ENCODE data around the gene CBX2.

CBX2 gene

DNA sequence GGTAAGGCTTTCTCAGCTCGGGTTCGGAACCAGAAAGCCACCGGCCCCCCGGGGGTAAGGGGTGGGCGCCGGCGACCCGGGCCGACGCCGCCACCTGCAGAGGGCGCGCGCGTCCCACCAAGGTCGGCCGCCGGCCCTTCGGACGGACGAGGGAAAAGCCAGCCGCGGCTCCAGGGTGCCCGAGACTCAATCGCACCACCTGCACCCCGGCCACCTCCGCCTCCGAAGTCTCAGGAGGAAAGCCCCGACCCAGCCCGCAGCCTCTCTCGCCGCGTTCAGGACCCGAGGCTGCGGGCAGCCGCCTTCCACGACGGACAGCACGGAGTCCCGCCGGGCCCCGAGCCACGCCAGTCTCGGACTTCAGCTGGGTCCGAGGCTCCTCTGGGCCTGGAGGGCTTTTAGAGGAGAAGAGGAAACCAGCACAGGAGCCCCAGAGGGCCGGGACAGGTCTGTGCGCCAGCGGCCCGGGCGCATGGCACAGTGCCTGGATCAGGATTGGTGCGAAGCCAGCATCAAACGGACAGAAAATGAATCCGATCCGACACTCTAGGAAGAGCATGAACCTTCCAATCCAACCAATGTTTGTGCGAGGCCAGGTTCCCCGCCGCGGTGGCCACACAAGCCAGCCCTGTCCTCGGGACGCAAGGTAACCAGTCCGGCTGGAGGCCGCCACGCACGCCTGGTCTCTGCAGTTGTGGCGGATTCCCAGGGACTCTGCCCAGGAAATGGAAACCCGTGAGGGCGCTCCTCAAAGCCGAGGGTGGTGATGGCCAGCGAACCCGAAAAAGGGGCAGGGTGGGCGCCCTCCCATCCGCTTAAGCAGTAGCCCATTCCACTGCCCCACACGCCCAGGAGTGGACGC is 12.2 kb downstream of the CBX2 start:
- DNase-seq = peak; percentile 63

GRCh38 chr17:79790805-79791734 is 13.1 kb downstream of the CBX2 start:
- peak; percentile 25 for DNase-seq

- DNase-seq = no peak
Observed at GRCh38 chr17:79791735-79792161, 13.8 kb downstream of the CBX2 start.

GRCh38 chr17:79792341-79792871 is 14.5 kb downstream of the CBX2 start:
- no peak for DNase-seq

DNA sequence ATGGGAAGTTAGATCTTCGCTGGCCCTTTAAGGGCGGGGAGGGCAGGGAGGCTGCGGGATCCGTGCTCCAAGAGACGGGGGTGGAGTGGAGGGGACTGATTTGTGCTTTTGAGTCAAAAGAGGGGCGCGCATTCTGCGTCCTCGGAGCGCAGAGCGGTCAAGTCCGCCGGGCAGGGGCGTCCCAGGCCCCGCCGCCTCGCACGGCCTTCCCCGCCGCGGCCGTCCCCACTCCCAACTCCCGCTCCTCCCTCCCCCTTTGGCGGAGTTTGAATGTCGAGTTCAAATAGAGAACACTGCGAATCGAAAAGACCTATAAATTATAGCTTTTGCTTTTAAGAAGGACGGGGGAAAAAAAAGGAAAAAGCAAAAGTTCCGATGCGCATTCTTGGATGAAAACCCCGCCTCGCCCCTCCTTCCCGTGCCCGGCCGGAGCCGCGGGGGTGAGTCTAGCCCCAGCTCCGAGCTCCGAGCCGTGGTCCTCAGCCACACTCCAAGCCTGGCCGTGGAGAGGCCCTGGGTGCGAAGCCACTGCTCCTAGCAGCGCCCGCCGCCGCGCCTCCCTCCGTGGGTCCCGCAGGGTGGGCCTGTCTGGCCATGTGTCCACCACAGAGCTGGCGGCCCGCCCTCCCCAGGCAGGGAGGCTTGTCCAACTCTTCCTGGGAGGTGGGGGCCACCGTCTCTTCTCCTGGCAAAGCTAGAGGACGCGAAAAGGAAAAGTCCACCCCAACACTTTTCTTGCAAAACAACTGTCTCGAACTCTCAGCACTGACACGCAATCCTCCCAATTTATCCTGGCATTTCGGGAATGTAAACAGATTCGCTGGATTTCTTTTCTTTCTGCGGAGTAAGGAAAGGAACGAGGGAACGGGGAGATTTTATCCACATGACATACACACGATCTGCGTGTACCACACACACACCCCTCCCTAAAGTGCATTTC is 15.3 kb downstream of the CBX2 start:
- peak; percentile 31 for DNase-seq

GRCh38 chr17:79793924-79794304 is 16.0 kb downstream of the CBX2 start:
- DNase-seq = no peak

GRCh38 chr17:79794659-79795511 is 16.9 kb downstream of the CBX2 start:
- DNase-seq = no peak

DNA sequence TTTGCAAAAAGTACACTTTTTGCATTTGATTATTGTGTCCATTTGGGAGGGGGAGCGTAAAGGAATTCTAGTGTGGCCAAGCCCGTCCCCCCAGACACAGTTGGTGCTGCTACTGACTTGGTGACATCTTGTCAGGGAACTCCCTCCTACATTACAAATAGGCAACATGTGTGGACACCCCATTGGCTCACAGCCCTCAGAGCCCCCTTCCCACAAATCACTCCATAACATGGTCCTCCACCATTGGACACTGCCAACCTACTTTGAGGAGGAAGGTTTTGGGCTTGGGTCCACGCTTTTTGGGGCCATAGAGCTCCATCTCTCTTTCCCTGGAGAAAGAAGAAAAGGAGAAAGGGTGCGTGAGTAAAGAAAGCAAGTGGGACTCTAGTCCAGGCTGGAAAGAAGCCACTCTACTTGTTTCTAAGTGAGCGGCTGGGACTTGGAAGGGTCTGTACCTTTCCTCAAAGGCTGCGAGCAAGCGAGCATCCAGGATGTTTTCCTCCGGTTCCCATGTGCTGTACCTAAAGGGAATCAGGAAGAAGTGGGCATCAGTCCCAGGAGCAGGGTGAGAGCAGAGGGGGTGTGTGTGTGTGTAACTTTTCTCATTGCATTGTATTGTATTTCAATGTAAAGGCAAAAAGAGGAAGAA is 18.0 kb downstream of the CBX2 start:
- DNase-seq = no peak

DNA sequence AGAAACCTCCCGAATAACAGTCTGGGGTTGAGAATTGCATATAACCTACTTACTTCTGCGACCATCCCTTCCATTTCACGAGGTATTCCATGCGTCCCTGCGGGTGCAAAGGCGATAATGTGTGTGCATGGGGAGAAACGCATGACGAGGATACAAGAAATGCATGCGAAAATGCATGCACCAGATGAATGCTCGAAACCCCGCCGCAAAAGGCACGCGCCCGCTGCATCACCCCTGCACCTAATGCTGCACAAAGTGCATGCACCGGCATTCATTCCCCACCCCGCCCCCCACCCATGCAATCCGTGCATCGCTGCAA is 18.5 kb downstream of the CBX2 start:
- no peak for DNase-seq

DNA sequence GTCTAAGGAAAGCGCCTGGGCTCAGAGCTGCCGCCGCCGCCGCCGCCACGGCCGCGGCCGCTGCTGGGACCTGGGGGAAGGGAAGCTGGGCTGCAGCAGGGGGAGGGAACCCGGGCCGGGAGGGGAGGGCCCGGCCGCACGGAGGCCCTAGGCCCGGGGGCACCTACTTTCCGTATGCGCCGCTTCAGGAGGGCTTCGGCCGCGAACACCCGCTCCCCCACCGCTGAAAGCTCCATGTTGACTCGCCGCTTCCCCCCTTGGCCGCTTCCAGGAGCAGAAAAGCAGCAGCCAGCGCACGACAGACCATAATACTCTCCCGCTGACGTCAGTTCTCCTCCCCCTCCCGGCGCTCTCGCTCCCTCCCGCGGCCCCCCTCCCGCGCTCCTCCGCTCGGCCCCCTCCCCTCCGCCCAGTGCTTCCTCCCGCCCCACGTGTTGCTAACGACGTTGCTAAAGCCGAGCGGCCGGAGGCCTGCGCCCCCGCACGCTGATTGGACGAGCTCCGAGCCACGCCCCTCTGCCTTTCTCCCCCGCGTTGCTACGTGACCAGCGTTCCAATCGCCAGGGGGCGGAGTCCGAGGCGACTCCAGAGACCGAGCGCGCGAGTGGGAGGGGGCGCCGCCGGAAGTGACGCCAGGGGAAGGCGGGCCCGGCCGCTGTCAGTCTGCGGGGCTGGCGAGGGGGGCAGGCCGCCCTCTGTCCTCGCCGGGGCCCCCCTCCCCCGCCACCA is 19.0 kb downstream of the CBX2 start, which contains the start of gene CBX8:
TSS of gene CBX8 (minus strand) at position 315 of the 729 bp plus-strand sequence. CDS start at position 236, 79 bp downstream.
- peak; percentile 100 for DNase-seq

GRCh38 chr17:79797492-79798298 is 19.7 kb downstream of the CBX2 start:
- DNase-seq = peak; percentile 77

GRCh38 chr17:79798299-79799173 is 20.6 kb downstream of the CBX2 start:
- DNase-seq = peak; percentile 77

DNA sequence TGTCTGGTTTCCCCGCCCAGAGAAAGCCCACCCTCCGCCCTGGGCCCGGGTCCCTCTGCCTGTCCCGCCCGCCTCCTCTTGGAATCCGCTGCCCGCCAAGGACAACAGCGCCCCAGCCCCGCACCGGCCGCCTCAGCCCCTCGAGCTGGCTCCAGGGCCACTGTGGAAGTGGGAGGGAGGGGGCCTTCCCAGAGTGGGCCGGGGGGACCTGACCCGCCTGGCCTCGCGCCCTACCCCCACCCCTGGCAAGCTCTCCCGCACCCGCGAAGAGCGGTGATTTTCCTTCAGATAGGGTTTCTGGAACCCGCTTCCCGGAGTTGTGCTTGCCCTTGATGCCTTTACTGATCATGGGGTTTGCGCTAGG is 21.2 kb downstream of the CBX2 start:
- peak; percentile 32 for DNase-seq

DNA sequence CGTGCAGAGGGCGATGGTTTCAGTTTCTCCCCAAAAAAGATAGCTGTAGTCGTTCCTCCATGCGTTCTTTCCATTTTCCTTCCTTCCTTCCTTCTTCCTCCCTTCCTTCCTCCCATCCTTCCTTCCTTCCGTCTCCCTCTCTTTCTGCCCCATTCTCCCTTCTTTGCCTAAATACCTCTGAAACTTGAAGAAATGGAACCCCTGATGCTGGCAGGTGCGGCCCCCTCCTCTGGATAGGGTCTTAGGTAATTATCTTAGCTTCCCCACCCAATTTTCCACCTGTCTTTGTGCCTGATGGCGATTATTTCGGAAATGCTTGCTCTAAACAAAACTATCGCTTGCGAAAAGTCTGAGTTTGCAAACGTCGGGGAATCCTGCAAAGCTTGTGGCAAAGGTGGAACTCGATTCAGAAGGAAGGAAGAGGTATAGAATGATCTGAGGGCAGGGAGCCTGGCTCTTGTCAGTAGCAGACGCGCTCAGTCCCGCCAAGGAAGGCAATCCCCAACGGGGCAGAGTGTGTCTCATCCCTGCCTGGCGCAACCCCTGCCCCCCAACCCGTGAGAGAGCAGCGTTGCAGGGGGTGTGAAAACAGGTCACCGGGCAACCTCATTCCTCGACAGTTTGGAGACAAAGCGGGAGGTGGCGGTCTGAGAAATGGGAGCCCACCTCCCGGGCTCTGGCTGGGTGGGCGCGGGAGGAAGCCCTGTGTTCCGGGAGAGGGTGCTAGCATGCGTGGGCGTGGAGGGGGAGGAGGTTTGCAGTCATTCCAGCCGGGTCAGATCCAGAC is 21.8 kb downstream of the CBX2 start:
- DNase-seq = peak; percentile 42

DNA sequence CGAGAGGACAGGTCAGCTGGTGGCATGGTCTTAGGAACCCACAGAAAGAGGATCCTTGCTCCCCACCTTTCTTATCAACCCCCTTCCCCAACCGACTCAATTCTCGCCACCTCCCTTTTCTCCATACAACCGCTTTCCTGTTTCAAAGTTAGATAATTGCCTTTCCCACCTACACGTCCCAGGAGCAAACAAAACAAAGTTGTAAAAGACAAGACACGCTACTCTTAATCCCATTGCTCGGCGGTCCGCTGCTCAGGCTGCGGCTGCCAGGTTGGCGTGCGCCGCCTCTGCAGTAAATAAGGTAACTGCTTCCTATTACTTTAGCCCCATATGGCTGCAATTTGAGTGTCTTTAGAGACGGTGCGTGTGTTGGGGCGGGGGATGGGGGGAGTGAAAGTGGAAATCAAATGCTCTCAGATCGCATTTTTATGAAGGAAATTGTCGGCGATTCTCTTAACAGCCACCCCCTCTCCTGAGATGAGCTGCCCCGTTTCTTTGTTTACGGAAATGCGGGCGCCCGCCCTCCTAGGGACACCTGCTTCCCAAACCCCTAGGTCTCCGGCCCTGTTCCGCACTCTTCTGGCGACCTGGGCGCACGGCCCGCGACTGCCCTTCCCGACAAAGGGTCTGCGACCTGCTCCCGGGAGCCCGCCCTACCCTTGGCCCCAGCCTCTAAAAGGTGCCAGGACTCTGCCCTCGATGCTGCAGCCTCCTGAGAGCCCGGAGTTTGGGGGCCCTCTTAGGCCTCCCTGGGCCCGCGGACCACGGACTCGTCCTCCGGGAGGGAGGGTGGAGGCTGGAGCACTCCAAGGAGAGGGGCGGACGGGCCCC is 22.6 kb downstream of the CBX2 start:
- peak; percentile 86 for DNase-seq

Data from DMS53 (cell line).